WERI-Rb-1 (cell line): ENCODE results near the gene LCMT1.

Experiments
- DNase-seq: peaks from one replicate; pipeline ENCODE4 v3.0.0-alpha.2; 2020
- H3K27ac ChIP-seq: fragments of 250-450 bp; sonication (Bioruptor Pico); 2 replicates; pipeline ENCODE4 v1.5.1; 2020; ENCODE audit warnings: mild to moderate bottlenecking, moderate library complexity
- H3K27me3 ChIP-seq: fragments of 250-450 bp; sonication (Bioruptor Pico); 2 replicates; pipeline ENCODE4 v1.5.1; 2021; ENCODE audit warnings: mild to moderate bottlenecking, low read depth, moderate library complexity; ENCODE audit not compliant: insufficient read depth, severe bottlenecking
- H3K36me3 ChIP-seq: fragments of 250-450 bp; sonication (Bioruptor Pico); 2 replicates; pipeline ENCODE4 v1.5.1; 2020; ENCODE audit warnings: mild to moderate bottlenecking, moderate library complexity
- H3K4me3 ChIP-seq: 2 replicates; pipeline ENCODE4 v1.5.1; 2011; ENCODE audit warnings: low read depth, mild to moderate bottlenecking, control low read depth, low read length
- H3K9me3 ChIP-seq: fragments of 250-450 bp; sonication (Bioruptor Pico); 2 replicates; pipeline ENCODE4 v1.5.1; 2021; ENCODE audit warnings: mild to moderate bottlenecking, moderate library complexity; ENCODE audit not compliant: severe bottlenecking
- TF ChIP-seq, protein P1 (sequence below): IDR thresholded peaks from 2 replicates; pipeline ENCODE4 v1.5.1; 2011; ENCODE audit warnings: low read depth, mild to moderate bottlenecking, control low read depth, inconsistent platforms, low read length

LCMT1 gene

DNA sequence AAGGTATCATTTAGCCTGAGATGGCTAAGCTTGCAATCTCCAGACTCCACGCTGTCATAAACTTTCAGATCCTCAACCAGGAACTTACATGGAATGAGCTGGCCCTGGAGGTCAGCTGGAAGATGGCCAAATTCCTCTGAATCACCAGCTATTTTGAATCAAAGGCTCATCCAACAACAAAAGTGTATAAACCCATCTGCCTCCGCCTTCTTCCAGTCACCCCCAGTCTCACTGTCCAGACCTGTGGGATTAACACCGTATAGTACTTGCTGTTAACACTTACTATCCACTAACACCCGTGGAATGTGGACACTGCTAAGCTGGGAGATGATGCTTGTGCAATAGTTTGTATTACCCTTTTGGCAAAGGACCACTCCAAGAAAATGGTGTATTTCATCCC lies 1.9 kb upstream of the LCMT1 start:
- H3K9me3 ChIP-seq = no peaks in the 10 kb centered on the region
- H3K27ac ChIP-seq = no peak overlapping the region
- DNase-seq = no peak
- peaks cover 9% of the 10 kb centered on the region for H3K27me3 ChIP-seq
- H3K36me3 ChIP-seq = no peaks in the 10 kb centered on the region; the same call in 1 of the 2 replicates
- TF ChIP-seq, protein P1, sequence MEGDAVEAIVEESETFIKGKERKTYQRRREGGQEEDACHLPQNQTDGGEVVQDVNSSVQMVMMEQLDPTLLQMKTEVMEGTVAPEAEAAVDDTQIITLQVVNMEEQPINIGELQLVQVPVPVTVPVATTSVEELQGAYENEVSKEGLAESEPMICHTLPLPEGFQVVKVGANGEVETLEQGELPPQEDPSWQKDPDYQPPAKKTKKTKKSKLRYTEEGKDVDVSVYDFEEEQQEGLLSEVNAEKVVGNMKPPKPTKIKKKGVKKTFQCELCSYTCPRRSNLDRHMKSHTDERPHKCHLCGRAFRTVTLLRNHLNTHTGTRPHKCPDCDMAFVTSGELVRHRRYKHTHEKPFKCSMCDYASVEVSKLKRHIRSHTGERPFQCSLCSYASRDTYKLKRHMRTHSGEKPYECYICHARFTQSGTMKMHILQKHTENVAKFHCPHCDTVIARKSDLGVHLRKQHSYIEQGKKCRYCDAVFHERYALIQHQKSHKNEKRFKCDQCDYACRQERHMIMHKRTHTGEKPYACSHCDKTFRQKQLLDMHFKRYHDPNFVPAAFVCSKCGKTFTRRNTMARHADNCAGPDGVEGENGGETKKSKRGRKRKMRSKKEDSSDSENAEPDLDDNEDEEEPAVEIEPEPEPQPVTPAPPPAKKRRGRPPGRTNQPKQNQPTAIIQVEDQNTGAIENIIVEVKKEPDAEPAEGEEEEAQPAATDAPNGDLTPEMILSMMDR = no peak
- no peak overlapping the region for H3K4me3 ChIP-seq

DNA sequence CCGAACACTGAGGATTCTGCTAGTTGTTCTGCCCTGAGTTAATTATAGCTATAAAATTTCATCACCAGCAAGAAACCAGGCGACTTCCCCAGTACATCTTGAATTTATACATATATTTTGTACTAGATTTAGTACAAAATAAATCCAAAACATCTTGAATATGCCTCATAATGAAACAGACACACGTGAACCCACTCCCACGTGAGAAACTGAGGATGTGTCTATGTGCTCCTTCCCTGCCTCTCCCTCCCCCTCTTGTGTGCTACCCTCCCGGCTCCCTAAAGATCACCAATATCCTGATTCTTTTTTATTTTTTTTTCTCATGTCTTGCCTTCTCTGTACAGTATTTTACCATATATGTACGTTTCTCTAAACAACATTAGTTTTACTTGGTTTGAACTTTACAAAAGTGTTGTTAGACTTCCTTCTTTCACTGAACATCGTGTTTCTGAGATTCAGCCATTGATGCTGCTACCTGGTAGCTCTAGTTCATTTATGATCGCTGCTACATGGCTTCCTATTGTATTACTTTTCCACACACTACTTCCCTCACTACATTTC lies 1.1 kb upstream of the LCMT1 start:
- H3K27me3 ChIP-seq = peaks cover 5% of the 10 kb centered on the region
- peak overlapping the region; percentile 37; the same call in 1 of the 2 replicates for H3K27ac ChIP-seq
- DNase-seq = no peak
- peak overlapping the region; percentile 57 for H3K4me3 ChIP-seq
- no peaks in the 10 kb centered on the region; the same call in 1 of the 2 replicates for H3K36me3 ChIP-seq
- TF ChIP-seq, protein P1 = no peak
- no peaks in the 10 kb centered on the region for H3K9me3 ChIP-seq

DNA sequence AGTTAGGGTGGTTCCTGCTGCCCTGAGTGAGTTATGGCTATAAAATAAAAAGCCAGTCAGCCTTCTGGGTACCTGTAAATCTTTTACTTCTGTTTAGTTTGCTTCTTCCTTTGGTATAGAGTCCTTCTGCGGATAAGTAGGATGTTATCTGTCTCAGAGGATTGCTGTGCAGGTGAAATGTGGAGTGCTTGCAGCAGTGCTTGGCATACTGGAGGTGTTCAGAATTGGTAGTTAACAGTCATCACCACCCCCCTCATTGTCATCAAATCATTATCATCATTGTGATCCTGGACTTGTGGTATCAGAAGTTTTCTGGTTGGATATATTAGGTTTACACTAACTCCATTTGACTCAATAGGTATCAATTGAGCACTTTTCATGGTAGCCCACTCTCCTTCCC lies 2.6 kb downstream of the LCMT1 start:
- TF ChIP-seq, protein P1 = no peak
- Histone ChIP-seq H3K36me3 (peaks cover 5% of the 10 kb centered on the region), H3K27ac (no peak overlapping the region), H3K9me3 (no peaks in the 10 kb centered on the region), H3K4me3 (no peak overlapping the region), H3K27me3 (no peaks in the 10 kb centered on the region)
- DNase-seq = no peak

DNA sequence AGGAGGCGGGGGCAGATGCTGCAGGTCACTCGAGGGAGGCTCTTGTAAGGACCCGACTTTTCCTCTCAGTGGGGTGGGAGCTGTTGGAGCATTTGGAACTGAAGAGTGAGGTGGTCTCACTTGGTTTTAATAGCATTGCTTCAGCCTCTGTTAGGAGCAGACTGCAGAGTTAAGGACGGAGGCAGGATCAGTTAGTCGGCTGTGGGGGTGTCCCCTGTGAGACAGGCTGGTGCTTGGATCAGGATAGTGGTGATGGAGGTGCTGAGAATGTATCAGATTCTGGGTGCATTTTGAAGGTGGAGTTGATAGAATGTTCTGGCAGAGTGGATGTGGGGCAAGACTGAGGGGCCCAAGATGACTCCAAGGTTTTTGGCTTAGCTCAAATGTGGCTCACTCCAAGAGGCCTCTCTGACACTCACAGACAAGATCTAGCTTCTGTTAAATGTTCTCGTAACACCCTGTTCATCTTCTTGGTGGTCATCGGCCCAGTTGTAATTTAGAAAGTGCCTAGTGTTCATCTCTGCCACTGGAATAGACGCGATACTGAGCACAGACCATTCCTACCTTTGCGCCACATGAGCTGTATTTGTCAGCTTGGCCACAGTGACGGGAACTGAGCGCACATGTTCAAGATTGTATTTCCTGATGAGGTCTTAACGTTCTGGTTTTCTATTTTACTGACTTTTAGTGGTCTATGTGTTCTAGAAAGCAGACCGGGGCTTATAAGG lies 7.5 kb downstream of the LCMT1 start:
- Histone ChIP-seq H3K9me3 (no peaks in the 10 kb centered on the region), H3K36me3 (peaks cover 5% of the 10 kb centered on the region), H3K27me3 (no peaks in the 10 kb centered on the region), H3K4me3 (no peak overlapping the region), H3K27ac (no peak overlapping the region)
- TF ChIP-seq, protein P1 = no peak
- no peak for DNase-seq

DNA sequence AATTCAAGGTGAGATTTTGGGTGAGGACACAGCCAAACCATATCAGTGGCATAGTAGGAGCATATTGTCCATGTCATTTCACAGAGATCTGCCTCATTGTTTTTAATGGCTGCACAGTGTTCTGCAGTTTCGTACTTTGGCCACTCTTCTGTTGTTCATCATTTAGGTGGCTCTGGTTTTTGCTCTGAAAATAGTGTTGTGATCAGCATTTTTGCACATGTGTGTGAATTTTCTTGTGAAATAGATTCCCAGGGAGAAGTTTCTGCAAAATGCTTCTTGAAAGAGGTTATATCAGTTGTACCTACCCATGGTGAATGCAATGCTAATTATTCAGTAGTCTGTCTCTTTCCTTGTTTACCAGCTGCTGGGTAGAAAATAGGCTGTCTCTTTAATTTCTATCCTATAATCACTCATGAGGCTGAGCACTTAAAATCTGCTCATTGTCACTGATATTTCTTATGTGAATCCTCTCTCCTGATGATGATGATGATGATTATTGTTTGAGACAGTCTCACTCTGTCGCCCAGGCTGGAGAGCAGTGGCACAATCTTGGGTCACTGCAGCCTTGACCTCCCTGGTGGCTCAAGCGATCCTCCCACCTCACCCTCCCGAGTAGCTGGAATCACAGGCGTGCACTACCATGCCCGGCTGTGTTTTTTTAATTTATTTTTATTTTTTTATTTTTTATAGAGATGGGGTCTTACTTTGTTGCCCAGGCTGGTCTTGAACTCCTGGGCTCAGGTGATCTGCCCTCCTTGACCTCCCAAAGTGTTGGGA lies 10.5 kb downstream of the LCMT1 start:
- no peak overlapping the region for H3K27ac ChIP-seq
- no peaks in the 10 kb centered on the region for H3K27me3 ChIP-seq
- TF ChIP-seq, protein P1 = no peak
- no peak for DNase-seq
- H3K4me3 ChIP-seq = no peak overlapping the region
- H3K9me3 ChIP-seq = no peaks in the 10 kb centered on the region
- peaks cover 4% of the 10 kb centered on the region for H3K36me3 ChIP-seq
